Ramos (cell line): ENCODE measurements around the gene TRIM59.

Experiments
- in situ Hi-C: fragments of 300-500 bp; cut with MboI; formaldehyde crosslinking; loops from one replicate; pipeline ENCODE4 v1.14.3; 2022; ENCODE audit warnings: low sequenced_read_pairs; ENCODE audit not compliant: unreplicated experiment

The TRIM59 gene, protein sequence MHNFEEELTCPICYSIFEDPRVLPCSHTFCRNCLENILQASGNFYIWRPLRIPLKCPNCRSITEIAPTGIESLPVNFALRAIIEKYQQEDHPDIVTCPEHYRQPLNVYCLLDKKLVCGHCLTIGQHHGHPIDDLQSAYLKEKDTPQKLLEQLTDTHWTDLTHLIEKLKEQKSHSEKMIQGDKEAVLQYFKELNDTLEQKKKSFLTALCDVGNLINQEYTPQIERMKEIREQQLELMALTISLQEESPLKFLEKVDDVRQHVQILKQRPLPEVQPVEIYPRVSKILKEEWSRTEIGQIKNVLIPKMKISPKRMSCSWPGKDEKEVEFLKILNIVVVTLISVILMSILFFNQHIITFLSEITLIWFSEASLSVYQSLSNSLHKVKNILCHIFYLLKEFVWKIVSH

DNA sequence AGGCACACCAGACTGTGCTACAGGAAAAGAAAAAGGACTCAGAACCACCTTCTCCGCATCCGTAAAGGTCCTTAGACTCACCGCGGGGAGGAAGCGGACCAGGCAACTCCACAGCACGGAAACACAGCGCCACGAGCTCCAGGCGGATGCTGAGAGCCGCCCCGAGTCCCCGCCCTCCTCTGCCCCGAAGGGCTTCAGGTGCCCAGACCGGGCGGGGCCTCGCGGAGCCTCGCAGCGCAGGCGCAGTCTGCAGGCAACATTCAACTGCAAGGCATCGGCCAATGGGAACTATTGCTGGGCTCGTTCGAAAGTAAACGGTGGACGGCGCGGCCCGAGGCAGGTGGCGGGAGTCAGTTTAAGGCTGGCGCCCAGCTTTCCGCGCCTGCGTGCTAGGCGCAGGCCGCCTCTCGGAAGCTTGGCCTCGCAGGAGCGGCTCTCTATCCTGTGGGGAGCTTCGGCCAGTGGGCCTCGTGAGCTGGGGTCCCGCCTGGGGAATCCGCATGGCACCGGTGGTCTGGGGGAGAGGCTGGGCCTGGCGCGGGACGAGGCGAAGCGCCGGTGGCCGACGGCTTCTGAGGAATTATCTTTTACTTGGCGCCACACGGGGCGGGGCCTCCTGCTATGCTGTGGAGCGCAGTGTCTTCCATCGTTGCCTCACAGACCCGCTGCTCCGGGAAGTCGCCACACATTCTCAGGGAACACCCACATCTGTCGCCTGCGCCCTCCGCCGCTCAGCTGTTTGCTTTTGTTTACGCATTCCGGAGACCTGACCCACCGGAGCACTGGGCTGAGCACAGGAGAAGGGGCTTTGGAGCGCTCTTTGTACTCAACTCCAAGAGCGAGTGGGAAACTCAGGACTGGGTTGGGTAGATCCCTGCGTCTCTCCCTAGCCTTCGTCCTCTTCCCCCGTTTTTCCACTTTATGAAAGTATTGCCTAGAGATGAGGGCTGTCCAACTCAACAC is at the start of gene TRIM59:
Gene TRIM59, minus strand, starts transcription at position 151 of the 963 bp plus-strand sequence. CDS start 10,603 bp downstream, outside the sequence.
- in situ Hi-C loops: no loop called here

DNA sequence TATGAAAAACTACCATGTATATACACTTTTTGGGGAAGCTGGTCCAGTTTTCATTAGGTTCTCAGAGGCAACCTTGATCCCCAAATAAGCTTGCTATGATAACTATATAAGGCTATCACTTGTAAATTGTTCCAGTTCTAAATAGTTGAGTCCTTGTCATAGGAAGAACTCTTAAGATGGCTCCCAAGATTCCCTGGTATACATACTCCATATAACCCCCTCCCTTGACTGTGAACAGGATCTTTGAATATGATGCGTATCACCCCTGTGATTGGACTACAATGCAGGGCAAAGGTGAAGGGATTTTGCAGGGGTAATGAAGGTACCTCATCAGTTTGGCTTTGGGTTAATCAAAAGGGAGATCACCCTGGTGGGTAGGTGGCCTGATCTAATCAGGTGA is 48.6 kb upstream of the TRIM59 start:
- in situ Hi-C loops: loop anchor here (25.0 kb wide), 1 partner anchor 611 kb away; no protein-coding TSS in a partner anchor

DNA sequence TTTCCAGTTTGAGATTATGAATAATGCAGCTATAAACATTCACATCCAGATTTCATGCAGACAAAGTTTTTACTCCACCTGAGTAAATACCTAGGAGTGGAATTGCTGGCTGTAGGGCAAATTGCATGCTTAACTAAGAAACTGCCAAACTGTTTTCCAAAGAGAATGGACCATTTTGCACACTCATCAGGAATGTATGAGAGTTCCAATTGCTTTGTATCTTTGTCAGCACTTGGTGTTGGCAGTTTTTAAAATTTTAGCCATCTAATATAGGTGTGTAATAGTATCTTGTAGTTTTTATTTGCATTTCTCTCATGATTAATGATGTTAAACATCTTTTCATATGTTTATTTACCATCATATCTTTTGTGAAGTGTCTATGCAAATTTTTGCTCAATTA is 40.6 kb upstream of the TRIM59 start:
- in situ Hi-C loops: loop anchor here (25.0 kb wide), 1 partner anchor 603 kb away; no protein-coding TSS in a partner anchor

DNA sequence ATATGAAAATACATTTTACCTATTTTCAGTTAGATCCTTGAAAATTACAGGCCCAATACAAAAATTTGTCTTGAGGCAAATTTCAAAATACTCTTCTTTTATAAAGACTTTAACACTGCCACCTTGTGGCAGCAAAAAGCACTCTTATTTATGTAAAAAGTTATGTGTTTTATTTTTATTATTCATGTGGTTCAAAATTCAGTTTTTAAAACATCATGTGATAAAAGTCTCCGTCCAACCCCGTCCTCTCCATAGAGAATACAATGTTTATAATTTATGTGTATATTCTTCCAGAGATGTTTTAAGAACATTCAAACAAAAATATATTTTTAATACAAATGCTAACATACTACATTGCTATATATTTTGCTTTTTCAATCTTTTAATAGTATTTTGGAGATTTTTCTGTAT is 36.9 kb upstream of the TRIM59 start:
- in situ Hi-C loops: loop anchor here (10.0 to 25.0 kb wide), 3 partner anchors 322 to 599 kb away; no protein-coding TSS in a partner anchor

DNA sequence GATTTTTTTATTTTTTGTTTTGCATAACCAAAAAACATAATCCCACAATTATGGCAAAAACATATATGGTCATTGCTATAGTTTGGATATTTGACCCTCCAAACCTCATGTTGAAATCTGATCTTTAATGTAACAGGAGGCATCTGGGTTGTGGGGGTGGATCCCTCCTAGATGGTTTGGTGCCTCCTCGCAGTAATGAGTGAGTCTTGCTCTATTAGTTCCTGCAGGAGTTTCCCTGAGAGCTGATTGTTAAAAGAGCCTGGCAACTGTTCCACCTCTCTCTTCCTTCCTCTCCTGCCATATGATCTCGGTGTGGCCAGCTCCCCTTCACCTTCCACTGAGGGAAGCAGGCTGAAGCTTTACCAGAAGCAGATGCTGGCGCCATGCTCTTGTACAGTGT is 33.2 kb upstream of the TRIM59 start:
- in situ Hi-C loops: loop anchor here (10.0 to 25.0 kb wide), 3 partner anchors 318 to 595 kb away; no protein-coding TSS in a partner anchor

DNA sequence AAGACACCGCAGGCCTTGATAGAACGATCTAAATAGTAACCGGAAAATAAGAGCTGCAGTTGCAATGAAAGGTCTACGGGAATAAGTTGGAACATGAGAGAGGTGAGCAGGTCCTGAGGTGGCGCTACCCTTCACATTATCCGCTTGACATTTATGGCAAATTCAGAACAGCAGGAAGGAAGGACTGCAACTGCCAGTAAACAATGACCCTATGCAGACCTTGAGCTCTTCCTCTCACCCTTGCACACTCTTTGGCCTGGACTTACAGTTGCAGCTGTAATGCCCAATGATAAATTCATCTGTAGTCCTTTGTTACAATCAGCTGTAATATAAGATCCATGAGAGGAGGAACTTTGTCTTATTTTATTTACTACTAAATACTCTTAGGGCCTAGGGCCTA is 32.3 kb upstream of the TRIM59 start:
- in situ Hi-C loops: loop anchor here (10.0 to 25.0 kb wide), 3 partner anchors 317 to 595 kb away; no protein-coding TSS in a partner anchor

DNA sequence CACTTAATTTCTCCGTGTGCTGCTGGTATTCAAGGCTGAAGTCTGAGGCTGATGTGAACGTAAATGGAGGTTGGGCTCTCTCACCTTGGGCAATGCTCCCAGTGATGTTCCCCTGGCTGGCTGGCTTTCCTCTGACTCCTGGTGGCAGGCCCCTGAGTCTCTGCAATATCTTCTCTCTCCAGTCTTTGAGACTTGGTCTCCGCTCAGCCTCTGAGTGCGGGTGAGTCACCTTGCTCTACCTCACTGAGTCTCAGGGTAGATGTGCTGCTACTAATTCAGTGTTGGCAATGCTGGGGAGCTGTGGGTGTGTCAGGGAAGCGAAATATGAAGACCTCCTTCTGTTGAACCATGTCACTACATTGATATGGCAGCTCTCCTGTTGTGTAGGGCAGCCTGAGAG is 31.3 kb upstream of the TRIM59 start:
- in situ Hi-C loops: loop anchor here (10.0 to 25.0 kb wide), 3 partner anchors 316 to 594 kb away; no protein-coding TSS in a partner anchor

DNA sequence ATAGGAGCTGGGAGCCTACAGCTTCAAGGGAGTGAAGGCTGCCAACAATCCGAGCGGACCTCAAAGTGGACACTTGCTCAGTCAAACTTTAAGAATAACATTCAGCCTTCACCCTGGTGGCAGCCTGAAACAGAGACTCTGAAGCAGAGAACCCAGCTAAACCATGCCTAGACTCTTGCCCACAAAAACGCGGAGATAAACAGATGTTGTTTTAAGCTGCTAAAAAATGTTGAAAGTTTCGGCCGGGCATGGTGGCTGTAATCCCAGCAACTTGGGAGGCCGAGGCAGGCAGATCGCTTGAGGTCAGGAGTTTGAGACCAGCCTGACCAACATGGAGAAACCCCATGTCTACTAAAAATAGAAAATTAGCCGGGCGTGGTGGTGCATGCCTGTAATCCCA is 29.8 kb upstream of the TRIM59 start:
- in situ Hi-C loops: loop anchor here (25.0 kb wide), 1 partner anchor 592 kb away; no protein-coding TSS in a partner anchor

DNA sequence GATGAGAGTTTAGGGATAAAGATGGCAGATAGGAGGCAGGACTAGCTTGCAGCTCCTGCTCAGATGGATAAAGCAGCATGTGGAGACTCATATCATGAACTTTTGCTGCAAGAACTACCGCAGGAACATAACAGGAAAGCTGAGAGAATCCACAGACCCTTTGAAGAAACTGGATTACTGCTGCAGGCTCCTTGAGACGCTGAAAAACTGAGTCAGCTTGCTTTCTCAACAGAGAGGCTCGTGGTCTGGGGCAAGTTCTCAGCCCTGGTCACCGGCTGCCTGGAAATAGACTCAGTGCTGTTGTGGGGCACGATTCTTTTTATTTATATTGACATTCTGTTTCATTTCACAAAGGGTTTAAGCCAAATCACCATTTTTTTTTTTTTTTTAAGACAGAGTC is 28.8 kb upstream of the TRIM59 start:
- in situ Hi-C loops: loop anchor here (25.0 kb wide), 1 partner anchor 591 kb away; no protein-coding TSS in a partner anchor

DNA sequence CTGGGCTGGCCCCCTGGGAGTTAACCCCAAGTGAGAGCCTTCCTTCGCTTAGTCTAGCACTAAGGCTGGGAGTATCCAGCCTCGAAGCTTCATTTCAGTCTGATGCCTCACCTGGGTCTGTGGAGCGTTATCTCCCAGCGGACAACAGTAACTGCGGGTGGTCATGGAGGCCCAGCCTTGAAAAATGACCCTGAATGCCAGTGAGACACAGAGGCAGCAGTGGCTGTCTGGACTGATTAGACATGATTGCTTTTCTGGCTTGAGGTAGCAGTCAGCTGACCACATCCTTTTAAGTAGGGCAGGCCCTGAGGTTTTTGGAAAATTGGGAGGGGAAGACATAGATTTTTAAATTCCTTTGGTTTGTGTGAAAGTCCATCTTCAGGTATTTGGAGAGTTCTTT is 28.2 kb upstream of the TRIM59 start:
- in situ Hi-C loops: loop anchor here (25.0 kb wide), 1 partner anchor 590 kb away; no protein-coding TSS in a partner anchor

DNA sequence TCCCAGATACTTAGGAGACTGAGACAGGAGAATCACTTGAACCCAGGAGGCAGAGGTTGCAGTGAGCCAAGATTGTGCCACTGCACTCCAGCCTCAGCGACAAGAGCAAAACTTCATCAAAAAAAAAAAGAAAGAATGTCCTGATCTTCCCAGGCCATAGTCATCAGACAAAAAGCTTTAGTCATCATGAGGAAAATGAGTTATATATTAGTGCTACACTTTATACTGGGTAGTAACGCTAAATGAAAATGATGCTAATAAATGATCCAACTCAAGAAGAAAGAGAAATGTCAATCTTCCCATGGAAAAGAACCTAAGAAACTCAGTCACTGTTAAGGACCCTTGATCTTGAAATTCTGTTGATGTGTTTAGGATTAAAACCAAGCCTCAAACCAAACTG is 26.3 kb upstream of the TRIM59 start:
- in situ Hi-C loops: loop anchor here (25.0 kb wide), 1 partner anchor 589 kb away; no protein-coding TSS in a partner anchor

DNA sequence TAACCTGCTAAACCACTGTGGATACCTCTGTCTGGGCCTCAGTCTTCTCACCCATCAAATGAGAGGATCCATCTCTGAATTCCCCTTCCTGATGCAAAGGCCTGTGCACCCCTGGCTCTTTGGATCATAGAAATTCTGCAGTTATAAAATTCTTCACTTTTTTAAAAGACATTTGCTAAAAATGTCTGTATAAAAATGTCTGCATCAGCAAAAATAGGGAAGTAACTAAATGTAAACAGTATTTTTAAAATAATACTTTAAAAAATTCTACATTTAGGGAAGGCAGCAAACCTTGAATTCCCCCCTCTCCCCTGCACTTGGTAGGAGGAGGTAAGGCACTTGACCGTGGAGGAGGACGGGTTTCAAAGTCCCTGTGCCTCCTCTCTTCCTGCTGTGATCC is 25.6 kb upstream of the TRIM59 start:
- in situ Hi-C loops: loop anchor here (25.0 kb wide), 1 partner anchor 588 kb away; no protein-coding TSS in a partner anchor

DNA sequence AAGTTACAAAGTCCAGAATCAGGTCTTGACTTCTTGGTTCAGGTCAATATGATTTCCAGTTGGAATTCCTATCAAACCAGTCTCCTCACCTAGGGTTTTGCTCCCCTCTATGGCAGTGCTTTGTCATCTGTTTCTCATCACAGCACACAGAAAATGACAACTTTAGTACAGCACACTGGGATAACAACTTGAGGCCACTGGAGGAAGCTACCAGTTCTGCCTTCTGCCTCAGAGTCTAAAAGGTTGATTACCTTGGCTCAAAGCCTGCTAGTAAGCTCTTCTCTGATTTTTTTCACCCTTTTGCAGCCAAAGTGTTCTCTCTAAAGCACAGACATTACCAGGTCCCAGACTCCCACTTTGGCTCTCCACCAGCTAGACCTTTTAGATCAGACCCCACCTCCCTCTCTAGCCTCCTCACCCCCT is 24.8 kb upstream of the TRIM59 start:
- in situ Hi-C loops: no loop called here

DNA sequence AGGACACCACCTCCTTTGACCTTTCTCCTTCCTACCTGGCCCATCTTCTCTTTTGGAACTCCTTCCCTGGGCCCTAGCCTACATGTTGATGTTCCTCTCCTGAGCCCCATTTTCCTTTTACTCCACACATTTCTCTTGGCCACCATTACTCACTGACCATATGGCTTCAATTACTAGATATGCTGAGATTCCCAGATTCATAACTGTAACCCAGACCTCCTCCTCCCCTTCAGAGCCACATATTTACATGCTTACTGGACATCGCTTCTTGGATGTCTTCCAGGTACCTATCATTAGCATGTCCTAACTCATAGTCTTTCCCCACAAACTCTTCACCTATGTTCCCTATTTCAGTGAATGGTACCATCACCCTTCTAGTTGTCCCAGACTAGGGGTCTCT is 24.4 kb upstream of the TRIM59 start:
- in situ Hi-C loops: no loop called here

DNA sequence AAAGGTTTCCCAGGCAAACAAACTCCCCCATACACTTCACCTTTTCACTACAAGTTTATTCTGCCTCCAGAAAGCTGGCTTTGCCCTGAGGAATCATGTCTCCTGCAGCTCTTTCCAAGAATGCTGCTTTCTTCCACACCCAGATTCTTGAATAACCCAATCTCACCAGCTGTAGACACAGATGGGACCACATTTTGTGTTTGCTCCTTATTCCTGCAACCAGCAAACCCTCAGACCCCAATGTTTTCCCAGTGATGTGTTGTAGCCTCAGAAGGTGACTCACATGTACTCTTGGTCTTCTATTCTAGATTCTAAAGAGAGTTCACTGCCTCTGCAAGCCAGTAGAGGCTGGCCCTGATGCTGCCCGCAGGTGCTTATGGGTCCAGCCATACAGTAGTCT is 23.6 kb upstream of the TRIM59 start:
- in situ Hi-C loops: no loop called here

DNA sequence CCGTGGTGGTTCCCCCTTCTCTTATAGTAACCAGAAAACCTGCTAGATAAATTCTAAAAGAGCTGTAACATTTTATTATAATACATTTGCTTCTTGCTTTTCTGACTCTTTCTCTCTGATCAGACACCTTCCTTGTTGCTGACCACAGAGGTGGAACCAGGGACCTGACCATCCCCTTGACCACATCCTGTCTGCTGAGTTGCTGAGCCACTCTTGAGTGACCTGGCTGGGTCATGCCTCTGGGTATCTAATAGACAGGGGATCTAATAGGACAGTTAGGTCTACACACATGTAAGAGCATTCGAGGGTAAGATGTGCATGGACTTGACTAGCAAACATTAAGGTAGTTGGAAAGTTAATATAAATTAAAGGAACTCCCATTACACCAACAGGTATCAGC is 22.8 kb upstream of the TRIM59 start:
- in situ Hi-C loops: no loop called here

DNA sequence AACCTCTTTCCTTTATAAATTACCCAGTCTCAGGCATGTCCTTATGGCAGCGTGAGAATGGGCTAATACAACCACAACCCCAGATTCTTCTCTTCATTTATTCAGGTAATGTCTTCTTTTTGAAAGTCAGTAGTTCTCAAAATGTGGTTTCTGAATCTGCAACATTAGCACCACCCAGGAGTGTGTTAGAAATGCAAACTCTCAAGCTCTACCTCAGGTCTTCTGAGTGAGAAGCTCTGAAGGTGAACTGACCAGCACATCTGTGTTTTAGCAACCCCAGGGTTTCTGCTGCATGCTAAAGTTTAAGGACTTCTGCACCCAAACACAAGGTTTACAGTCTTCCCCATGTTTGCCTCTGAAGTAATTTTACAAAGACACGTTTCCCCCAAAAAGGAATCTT is 22.3 kb upstream of the TRIM59 start:
- in situ Hi-C loops: no loop called here

DNA sequence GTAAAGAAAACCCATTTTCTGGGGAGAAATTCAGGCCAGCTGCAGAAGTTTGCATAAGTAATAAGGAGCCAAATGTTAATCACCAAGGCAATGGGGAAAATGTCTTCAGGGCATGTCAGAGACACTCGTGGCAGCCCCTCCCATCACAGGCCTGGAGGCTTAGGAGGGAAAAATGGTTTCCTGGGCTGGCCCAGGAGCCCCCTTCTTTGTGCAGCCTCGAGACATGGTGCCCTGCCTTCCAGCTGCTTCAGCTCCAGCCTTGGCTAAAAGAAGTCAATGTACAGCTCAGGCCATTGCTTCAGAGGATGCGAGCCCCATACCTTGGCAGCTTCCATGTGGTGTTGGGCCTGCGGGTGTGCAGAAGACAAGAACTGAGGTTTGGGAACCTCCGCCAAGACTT is 20.6 kb upstream of the TRIM59 start:
- in situ Hi-C loops: no loop called here

DNA sequence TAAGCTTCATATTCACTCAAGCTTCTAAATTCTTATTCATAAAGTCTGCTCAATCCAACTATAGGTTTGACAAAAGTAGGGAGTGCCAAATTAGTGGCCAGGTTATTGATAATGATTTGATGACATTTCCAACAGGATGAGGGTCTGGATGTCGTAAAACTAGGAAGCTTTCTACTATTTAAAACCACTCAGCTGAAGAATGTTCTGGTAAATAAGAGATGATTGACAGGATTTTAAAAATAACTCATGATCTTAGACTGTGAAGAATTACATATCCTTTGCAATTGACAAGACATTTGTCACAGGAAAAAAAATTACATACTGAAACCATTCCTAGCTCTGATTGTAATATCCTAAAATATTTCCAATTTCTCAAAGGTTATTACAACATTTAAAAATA is 15.4 kb upstream of the TRIM59 start:
- in situ Hi-C loops: no loop called here

DNA sequence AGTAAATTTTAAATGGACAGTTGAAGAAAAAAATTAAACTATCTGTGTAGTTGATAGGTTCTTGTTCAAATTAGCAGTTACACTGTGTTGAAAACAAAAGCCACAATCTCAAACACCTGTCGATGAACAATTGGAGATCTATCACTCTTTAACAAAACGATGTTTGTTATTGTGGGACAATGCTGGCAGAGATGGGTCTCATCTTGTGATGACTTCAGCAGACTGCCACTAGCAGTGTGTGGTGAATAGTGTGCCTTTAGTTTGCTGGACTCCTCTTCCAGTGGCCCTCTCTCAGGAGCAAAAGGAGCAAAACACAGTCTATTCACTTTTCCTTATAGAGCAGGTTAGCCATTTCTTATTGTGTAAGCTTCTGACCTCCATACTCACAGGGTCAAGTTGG is 14.7 kb upstream of the TRIM59 start:
- in situ Hi-C loops: no loop called here
